Fibroblast of lung (primary cell): ENCODE data around the gene RRAGA. TPM values are rescaled to one million over a fixed set of nuclear protein-coding genes. Genes with fewer than 3 reads are reported as not detected.
"Not testable (repeated sequence)": the region's sequence is repeated elsewhere in the genome, so short reads cannot be mapped to it uniquely, and the experiment has no call there.

Source experiments
- DNase-seq, 2 donors: peaks; one replicate each; pipeline versions ENCODE4 v3.0.0 to v3.0.0-alpha.2; 2010; ENCODE audit warnings: low read depth in 2 of 2
- H2AFZ ChIP-seq: 2 replicates; pipeline ENCODE4 v1.5.1; 2012; ENCODE audit warnings: low read length, control low read depth, inconsistent platforms
- H3K27ac ChIP-seq: 2 replicates; pipeline ENCODE4 v1.5.1; 2011; ENCODE audit warnings: low read length, control low read depth; ENCODE audit not compliant: insufficient read depth
- H3K27me3 ChIP-seq: 2 replicates; pipeline ENCODE4 v1.5.1; 2011; ENCODE audit warnings: mild to moderate bottlenecking, low read length; ENCODE audit not compliant: control insufficient read depth, insufficient read depth
- H3K36me3 ChIP-seq: 2 replicates; pipeline ENCODE4 v1.5.1; 2011; ENCODE audit warnings: low read length; ENCODE audit not compliant: control insufficient read depth, insufficient read depth
- H3K4me1 ChIP-seq: 2 replicates; pipeline ENCODE4 v1.5.1; 2011; ENCODE audit warnings: low read length; ENCODE audit not compliant: control insufficient read depth, insufficient read depth; ENCODE audit errors: extremely low read depth
- H3K4me2 ChIP-seq: 2 replicates; pipeline ENCODE4 v1.5.1; 2011; ENCODE audit warnings: low read length, control low read depth; ENCODE audit not compliant: insufficient read depth; ENCODE audit errors: extremely low read depth
- H3K4me3 ChIP-seq, 4 experiments: fragments of 200-600 bp in 1 of 4; sonication (generic) in 1 of 4; replicated peaks in 1 of 4; 2 replicates each; pipeline ENCODE4 v1.5.1; 2011 to 2016; ENCODE audit warnings: low read length in 4 of 4, low read depth in 3 of 4, mild to moderate bottlenecking in 3 of 4, control low read depth in 2 of 4, inconsistent platforms in 1 of 4, mixed read lengths in 1 of 4; ENCODE audit not compliant: insufficient read depth in 1 of 4; ENCODE audit errors: control extremely low read depth in 1 of 4
- H3K79me2 ChIP-seq: 2 replicates; pipeline ENCODE4 v1.5.1; 2012; ENCODE audit warnings: mild to moderate bottlenecking, low read length, inconsistent platforms; ENCODE audit not compliant: control insufficient read depth, insufficient read depth
- H3K9ac ChIP-seq: 2 replicates; pipeline ENCODE4 v1.5.1; 2011; ENCODE audit warnings: mild to moderate bottlenecking, low read length, control low read depth; ENCODE audit not compliant: insufficient read depth
- H3K9me3 ChIP-seq: 2 replicates; pipeline ENCODE4 v1.5.1; 2012; ENCODE audit warnings: low read depth, low read length; ENCODE audit not compliant: control insufficient read depth, insufficient read depth
- H4K20me1 ChIP-seq: 2 replicates; pipeline ENCODE4 v1.5.1; 2011; ENCODE audit warnings: low read length; ENCODE audit not compliant: control insufficient read depth, insufficient read depth; ENCODE audit errors: extremely low read depth
- EZH2 ChIP-seq: IDR thresholded peaks from 2 replicates; pipeline ENCODE4 v1.5.1; 2012; ENCODE audit warnings: low read length, control low read depth, mild to moderate bottlenecking; ENCODE audit errors: missing control alignments
- polyA plus RNA-seq, 2 donors: library from polyadenylated mRNA; depleted of rRNA in 1 of 2; stranded (reverse) in 1 of 2; unstranded in 1 of 2; fragments of >200 nt; gene quantifications; 2 replicates each; pipeline ENCODE4 v1.2.1, GENCODE V29; 2011 to 2012; ENCODE audit warnings: missing spikeins in 1 of 2
- total RNA-seq: library from RNA; depleted of rRNA; stranded (reverse); fragments of >200 nt; gene quantifications from 2 replicates; pipeline ENCODE4 v1.2.1, GENCODE V29; 2014
- TF ChIP-seq, protein P1 (sequence below), 2 donors: IDR thresholded peaks in 1 of 2; conservative IDR thresholded peaks in 1 of 2; 1 replicate in 1 of 2; 2 replicates in 1 of 2; pipeline ENCODE4 v1.5.1; 2011 to 2012; ENCODE audit warnings: low read length in 2 of 2, control low read depth in 1 of 2, inconsistent platforms in 1 of 2, low read depth in 1 of 2, mild to moderate bottlenecking in 1 of 2

Gene RRAGA
- total and polyA plus RNA-seq, 2 donors (not counting 1 experiment from before 2014, with no cell fraction given) = 62.9 to 186 TPM

- Histone ChIP-seq H3K27ac (no peak overlapping the region), H3K27me3 (no peaks in the 10 kb centered on the region), H3K79me2 (no peaks in the 10 kb centered on the region), H4K20me1 (no peaks in the 10 kb centered on the region), H3K9ac (no peak overlapping the region), H3K4me1 (no peaks in the 10 kb centered on the region), H3K9me3 (no peaks in the 10 kb centered on the region), H3K36me3 (peaks cover 2% of the 10 kb centered on the region), H3K4me3 (no peak overlapping the region), H3K4me2 (no peak overlapping the region), H2AFZ (no peak overlapping the region)
- peak; percentile 58 to 79 for DNase-seq
- TF ChIP-seq, protein P1, sequence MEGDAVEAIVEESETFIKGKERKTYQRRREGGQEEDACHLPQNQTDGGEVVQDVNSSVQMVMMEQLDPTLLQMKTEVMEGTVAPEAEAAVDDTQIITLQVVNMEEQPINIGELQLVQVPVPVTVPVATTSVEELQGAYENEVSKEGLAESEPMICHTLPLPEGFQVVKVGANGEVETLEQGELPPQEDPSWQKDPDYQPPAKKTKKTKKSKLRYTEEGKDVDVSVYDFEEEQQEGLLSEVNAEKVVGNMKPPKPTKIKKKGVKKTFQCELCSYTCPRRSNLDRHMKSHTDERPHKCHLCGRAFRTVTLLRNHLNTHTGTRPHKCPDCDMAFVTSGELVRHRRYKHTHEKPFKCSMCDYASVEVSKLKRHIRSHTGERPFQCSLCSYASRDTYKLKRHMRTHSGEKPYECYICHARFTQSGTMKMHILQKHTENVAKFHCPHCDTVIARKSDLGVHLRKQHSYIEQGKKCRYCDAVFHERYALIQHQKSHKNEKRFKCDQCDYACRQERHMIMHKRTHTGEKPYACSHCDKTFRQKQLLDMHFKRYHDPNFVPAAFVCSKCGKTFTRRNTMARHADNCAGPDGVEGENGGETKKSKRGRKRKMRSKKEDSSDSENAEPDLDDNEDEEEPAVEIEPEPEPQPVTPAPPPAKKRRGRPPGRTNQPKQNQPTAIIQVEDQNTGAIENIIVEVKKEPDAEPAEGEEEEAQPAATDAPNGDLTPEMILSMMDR (conservative IDR thresholded peaks at IDR 0.05 in 1 of 2, IDR thresholded peaks at IDR 0.05 in 1 of 2; ENCODE audit: low read depth in 1 of 2, low read length in 2 of 2) = no peak
- no peak for TF ChIP-seq EZH2
These were observed 38.1 kb downstream of the RRAGA start for GRCh38 chr9:19087106-19088000.

- not testable (repeated sequence) for H2AFZ ChIP-seq, H3K36me3 ChIP-seq, H4K20me1 ChIP-seq, H3K27me3 ChIP-seq, H3K4me1 ChIP-seq, H3K9me3 ChIP-seq, DNase-seq, H3K9ac ChIP-seq, H3K4me3 ChIP-seq, H3K4me2 ChIP-seq, H3K27ac ChIP-seq
- H3K79me2 ChIP-seq = peaks cover 40% of the 10 kb centered on the region
These were observed 48.2 kb downstream of the RRAGA start for GRCh38 chr9:19097431-19097830.

Other genes starting within 250 kb of the RRAGA start
- gene SAXO1, start 16.2 kb upstream of the RRAGA start, total RNA-seq = under 0.01 and 0.17 TPM in 2 replicates
- 0.01 TPM in 1 of 2 replicates, not detected in the other for gene SAXO1, start 16.2 kb upstream of the RRAGA start, polyA plus RNA-seq
- gene HAUS6, start 53.5 kb downstream of the RRAGA start, total RNA-seq = 11.6 and 15.4 TPM in 2 replicates
- gene HAUS6, start 53.5 kb downstream of the RRAGA start, polyA plus RNA-seq = 9.6 and 12.1 TPM in 2 replicates
- gene PLIN2, start 78.1 kb downstream of the RRAGA start, total RNA-seq = 384 and 664 TPM in 2 replicates
- gene PLIN2, start 78.1 kb downstream of the RRAGA start, polyA plus RNA-seq = 129 and 166 TPM in 2 replicates
- 74.2 and 87.0 TPM in 2 replicates for gene DENND4C, start 181.3 kb downstream of the RRAGA start, total RNA-seq
- 25.5 and 27.4 TPM in 2 replicates for gene DENND4C, start 181.3 kb downstream of the RRAGA start, polyA plus RNA-seq